CD4-positive, alpha-beta T cell treated with Interferon gamma for 1 hour (primary cell): ENCODE measurements around the gene TSC2.
"Not testable (repeated sequence)": the region's sequence is repeated elsewhere in the genome, so short reads cannot be mapped to it uniquely, and the experiment has no call there.

Experiments
- DNase-seq: peaks from one replicate; pipeline ENCODE4 v3.0.0-alpha.2; 2020

TSC2 gene

DNA sequence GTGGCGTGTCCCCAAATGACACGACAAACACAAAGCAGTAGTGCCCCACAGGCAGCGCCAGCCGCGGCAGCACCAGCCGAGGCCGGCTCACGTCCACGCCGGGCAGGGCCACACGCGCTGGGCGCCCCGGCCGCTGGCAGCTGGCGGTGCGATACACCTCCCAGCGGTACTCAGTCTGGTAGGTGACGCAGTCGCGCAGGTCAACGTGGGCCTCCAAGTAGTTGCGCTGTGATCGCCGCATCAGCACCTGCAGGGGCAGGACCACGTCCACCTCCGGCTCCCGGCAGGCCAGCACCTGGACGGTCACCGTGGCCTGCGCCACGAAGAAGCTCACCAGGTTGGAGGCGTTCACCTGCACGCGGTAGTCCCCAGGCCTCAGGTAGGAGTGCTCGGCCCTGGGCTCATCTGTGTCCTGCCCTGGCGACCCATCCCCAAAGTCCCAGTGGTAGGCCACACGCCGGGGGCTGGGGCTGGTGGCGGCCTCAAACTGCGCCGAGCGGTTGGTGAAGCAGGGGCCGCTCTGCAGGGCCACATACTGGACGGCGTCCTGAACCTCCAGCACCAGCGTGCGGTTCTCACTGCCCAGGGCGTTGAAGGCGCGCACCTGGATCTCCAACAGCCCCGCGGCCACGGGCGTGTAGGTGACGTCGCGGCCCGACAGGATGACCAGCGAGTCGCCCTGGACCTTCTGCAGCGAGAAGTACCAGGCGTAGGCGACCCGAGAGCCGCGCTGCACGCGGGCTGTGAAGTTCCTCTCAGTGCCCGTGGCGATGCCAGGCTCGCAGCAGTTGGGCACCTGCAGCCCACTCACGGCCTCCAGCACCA is 60.9 kb downstream of the TSC2 start:
- not testable (repeated sequence) for DNase-seq

DNA sequence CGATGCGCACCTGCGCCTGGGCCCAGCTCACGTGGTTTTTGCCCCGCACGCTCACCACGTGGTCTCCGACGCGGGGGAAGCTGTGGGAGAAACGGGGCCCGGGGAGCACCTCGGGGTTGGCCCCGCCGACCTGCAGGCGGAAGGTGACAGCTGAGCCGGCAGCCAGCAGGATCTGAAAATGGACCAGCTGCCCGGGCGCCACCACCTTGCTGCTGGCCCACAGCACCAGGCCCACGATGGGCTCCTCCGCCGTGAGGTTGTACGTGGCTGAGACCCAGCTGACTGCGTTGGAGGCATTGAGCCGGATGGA is 61.4 kb downstream of the TSC2 start:
- not testable (repeated sequence) for DNase-seq

DNA sequence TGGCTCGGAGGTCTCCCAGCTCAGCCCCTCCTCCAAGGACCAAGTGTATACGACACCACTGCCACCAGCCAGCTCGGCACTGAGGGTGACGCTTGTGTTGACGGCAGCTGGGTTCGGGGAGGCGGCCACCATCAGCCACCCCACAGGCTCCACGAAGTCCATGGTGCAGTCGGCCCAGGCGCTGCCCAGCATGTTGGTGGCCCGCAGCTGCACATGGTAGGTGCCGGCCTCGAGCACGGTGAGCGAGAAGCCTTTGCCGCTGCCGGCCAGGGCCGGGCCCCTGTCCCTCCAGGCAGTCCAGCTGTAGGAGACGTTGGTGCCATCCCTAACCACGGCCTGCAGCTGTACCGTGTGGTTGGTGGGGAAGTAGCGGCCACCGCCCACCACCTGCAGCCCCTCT is 62.1 kb downstream of the TSC2 start:
- not testable (repeated sequence) for DNase-seq

DNA sequence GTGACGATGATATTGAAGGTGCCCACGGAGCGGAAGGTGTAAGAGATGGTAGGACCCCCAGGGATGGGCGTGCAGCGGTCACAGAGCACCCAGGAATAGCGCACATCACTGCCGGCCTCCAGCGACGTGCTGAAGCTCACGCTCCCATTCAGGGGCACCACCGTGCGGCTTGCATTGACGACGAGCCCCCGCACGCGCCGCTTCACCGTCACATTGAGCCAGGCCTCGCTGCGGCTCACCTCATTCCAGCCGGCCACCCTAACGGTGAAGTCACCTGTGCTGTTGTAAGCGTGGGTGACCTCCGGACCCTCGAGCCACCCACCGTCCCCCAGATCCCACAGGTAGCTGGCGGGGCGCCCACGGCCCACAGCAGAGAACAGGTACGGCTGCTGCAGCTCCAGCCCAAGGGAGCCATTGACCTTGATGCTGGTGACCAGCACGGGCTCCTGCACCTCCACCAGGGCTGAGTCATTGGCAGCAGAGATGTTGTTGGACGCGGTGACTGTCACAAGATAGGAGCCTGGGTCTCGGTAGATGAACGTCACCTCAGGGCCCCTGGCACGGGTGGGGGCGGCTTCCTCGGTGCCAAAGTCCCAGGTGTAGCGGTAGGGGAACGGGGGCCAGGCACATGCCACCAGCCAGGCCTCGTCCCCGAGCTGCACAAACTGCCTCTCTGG is 62.7 kb downstream of the TSC2 start:
- DNase-seq: not testable (repeated sequence)

DNA sequence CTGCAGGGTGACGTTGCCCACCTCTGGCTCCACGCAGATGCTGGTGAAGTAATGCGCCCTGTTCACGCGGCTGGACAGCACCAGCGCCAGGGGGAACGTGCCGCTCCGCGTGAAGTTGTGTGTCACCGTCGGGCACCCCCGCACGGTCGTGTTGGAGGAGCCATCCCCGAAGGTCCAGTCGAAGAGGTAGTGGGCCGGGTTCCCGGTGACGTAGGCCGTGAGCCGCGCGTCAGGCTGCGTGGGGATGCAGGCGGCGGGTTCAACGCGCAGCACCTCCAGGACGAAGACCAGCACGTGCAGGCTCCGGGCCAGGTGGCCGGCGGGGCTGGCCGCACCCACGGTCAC is 63.2 kb downstream of the TSC2 start:
- DNase-seq: not testable (repeated sequence)

DNA sequence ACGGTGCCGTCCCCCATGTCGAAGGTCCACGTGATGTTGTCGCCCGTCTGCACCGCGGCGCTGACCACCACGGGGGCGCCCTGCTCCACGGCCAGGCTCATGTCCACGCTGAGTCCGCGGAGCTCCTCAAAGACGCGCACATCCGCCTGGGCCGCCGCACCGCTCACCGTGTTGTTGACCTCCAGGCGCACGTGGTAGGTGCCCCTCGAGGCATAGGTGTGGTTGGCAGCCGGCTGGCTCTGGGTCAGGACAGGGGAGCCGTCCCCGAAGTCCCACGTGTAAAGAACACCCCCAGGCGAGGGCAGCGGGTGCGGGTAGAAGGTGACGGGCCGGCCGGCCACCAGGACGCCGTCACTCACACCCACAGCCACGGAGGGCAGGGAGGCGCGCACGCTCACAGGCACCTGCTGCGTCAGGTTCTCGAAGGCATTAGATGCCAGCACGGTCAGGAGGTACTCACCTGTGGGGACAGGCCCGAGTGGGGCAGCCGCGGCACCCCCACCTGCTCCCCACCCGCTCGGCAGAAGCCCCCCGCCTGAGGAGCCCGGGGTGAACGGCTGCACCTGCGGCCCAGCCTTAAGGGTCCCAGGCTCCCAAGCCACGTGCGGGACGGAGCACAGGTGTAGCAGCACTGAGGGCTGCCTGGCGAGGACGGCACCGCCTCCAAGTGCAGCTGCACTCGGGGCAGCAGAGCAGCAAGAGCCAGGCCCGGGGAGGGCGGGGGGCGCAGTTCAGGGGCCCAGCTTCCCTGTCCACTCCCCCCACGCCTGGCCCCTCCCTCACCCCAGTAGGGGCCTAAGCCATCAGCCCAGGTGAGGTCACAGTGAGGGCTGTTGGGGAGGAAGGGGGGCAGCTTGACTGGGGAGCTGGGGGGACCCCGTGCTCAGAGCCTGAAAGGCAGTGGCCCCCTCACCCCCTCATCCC is 63.9 kb downstream of the TSC2 start:
- DNase-seq: not testable (repeated sequence)

DNA sequence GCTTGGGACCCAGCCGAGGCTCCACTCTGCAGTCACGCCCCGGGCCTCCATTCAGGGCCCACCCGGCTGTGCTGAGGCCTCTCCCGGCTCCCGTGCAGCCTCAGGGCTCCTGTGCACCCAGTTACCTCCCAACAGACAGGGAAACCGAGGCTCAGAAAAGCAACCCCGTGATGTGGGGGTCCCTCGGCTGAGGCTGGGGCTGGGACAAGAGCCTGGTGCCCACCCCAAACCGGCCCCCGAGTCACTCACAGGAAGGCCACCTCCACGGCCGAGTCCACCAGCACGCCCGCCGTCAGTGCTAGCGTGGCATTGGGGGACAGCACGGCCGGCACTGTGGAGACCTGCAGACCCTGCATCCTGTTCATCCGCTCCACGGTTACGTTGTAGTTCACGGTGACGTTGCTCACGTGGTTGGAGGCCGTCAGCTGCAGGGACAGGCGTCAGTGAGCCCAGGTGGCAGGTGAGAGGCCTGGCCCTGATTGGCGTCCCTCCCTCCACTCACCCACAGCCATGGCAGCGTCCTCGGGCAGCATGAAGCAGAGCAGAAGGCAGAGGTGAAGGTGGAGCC is 64.8 kb downstream of the TSC2 start:
- not testable (repeated sequence) for DNase-seq

DNA sequence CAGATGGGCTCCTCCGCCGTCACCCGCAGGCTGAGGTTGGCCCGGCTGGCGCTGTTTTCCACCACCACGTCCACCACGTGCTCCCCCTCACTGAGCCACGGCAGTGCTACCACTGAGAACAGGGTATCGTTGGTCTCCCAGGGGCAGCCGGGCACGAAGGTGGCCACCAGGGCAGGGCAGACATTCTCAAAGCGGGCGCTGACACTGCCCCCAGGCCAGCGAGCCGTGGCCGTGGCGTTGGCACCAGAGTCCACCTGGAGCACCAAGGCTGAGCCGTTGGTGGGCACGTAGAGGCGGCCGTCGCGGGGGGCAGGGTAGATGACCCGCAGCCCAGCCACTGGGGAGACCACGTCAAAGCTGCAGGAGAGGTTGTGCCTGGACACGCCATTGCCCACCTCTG is 66.4 kb downstream of the TSC2 start:
- DNase-seq: not testable (repeated sequence)

DNA sequence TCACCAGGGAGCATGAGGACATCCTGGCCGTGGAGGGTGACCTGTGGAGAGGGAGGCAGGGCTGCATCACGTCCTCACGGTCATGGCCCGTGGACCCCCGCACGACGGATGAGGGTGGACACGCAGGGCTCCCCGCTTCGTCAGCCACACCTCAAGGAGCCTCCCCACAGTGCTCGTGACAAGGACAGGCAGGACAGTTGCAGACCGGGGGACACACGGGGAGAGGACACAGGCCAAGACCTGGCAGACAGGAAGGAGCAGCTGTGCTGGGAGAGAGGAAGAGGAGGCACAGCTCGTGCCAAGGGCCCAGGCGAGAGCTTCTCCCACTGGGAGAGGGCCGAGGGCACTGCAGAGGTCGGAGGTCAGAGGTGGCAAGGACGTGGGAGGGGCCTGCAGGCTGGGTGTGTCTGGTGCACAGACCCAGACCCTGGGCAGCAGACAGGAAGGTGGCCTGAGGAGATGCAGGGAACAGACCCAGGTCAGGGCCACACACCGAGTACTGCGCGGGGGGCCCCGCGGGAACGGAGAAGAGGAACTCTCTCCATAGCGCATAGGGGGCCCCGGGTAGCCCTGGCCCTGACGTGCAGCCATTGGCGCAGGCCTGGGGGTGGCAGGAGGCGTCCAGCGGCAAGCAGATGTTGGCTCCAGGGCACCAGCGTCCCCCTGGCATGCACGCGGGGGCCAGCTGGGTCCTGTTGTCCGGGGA is 67.3 kb downstream of the TSC2 start:
- not testable (repeated sequence) for DNase-seq

DNA sequence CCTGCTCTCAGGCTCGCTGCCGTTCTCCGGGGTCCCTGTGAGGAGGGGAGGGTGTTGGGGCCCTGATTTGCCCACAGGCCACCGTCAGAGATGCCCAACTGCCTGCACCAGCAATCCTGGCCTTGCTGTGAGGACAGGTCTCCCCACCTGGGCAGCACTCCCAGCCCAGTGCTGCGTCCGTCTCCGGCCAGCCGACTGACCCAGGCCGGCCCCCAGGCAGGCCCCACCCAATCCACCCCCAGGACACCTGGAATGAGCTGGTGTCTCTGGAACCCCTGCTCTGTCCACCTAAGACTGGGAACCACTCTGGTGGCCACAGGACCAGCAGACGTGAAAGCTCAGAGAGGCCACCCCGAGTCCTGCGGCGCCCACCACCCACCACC is 67.8 kb downstream of the TSC2 start:
- DNase-seq: no peak

DNA sequence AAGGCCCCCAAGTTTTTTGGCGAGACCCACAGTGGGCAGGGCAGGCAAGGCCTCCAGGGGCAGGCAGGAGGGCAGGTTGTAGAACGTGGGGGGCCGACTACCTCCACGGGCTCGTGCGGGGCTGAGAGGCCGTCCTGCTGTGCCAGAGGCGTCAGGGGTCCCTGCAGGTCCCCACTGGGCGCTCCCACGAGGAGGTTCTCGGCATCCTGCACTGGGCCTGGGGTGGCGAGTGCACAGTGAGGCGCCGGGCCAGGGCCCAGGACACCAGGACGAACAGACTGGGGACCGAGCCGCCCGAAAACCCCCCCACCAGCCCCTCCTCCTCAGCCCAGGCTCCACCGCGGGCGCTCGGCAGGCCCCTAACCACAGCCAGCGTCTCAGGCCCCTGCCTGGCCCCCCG is 68.6 kb downstream of the TSC2 start:
- DNase-seq: not testable (repeated sequence)

DNA sequence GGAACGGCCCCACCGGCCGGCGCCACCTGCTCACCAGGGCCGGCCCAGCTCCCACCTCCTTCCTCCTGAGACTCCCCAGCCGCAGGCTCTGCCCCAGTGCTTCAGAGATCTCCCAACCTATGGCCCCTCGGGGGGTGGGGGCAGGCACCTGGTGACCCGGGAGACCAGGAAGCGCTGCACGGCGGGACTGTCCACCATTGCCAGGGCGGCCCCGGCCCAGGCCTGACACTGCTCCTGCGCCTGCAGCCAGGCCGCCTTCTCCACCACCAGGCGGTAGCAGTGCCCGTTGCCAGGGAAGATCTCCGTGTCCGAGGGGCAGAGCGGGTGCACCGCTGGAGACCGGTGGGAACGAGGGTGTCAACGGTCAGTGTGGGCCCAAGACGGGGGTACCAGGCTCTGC is 69.6 kb downstream of the TSC2 start:
- not testable (repeated sequence) for DNase-seq

DNA sequence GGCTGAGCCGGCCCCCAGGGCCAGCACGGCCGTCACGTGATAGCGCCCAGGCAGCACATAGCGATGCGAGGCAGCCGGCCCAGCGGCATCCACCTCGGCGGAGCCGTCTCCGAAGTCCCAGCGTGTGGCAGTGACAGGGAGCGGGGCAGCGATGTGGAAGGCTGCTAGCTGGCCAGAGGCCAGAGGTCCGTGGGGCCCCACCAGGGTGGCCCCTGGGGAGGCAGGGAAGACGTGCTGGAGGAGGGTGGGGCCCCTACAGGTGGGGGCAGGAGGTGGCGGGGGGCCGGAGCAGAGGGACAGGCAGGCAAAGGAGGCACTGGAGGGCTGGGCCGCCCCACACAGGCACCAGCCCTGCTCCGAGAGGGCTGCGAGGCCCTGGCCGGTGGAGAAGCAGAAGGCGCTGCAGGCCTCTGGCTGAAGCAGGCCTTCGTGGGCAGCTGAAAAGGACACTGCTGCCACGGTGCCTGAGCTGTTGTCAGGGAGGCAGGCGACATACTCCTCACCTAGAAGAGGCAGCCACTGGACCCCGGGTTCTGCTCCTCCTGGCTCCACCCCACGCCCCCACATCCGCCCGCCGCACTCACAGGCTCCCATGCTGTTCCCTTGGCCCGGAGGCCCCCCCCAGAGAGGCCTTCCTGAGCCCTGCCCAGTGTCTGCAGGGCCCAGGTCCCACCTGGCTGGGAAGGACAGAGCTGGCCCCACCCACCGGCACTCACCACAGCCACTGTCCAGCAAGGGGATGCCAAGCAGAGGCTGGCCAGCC is 70.4 kb downstream of the TSC2 start:
- DNase-seq: not testable (repeated sequence)

DNA sequence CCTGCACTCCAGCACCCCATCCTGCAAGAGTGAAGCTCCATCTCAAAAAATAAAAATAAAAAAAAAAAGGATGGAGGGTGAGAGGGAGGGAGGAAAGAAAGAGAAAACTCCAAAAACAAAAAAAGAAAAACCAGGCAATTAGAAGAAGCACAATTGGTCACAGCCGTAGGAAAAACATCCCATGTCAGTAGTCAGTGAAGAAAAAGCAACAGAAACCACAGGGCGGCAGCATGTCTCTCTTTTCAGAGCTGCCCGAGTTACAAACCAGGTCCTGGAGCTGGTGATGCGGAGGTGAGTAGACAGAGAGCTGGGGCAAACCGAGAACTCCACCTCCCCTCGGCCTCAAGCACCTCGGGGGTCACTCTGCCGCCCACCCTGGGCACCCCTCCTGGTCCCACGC is 73.5 kb downstream of the TSC2 start:
- peak; percentile 19 for DNase-seq

DNA sequence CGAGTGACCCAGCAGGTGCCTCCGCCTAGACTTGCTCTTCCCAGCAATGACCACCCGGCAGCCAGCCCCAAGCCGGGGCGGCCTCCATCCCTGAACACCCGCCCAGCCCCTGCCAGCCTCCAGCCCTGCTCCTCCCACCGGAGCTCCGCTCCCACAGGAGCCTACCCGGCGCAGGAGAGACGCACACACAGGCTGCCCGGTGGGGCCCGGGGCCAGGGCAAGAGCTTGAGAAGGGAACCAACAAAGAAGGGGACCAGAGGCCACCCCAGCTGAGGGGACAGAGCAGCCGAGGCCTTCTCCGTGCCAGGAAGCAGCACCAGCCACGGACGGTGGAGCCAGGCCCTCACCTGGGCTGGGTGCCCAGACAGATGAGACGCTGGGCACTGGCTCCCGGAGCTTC is 74.1 kb downstream of the TSC2 start:
- DNase-seq: no peak

DNA sequence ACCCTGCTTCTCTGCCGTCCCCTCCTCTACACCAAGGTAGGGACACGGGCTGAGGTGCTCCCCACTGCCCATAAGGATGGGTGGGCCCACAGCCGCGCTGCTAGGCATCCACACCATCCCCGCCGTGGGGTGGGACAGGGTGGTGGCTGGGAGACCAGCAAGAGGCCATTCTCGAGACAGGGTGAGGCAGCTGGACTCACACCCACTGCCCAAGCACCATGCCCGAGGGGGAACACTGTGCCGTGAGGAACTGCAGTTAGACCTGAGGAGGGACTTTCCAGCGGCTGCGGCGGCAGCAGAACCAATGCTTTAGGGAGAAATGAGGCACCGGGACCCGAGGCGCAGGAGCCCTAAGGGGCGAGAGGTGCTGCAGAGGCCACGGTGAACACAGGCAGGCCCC is 74.6 kb downstream of the TSC2 start:
- DNase-seq: no peak

DNA sequence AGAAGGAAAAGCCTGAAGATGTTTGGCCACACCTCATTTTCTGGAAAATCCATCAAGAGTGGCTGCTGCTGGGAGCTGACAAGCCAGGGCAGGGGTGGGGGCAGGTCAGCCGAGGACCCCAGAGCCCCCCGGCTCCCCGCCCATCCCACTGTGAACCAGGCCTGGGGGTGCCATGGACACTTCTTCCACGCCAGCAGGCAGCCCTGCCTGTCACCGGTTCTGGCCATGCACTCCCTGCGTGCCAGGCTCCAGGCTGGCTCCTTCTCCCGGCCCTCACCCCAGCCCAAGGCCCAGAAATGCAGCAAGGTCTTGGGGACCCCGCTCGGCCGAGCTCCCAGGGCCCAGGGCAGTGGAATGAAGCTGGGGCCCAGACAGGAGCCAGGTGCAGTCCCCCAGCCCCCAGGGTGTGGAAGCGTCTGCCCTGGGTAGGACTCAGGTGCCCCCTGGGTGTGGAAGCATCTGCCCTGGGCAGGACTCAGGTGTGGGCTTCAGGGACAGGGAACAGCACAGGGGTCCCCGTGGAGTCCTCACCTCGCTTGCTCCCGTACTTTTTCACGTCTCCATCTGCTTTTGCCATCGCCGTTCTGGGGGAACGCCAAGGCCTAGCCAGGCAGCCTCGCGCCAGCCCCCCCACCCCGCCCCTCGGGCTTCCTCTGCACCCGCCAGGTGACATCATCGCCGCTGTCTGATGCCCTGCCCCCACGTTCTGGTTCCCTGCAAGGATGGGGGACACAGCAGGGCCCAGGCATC is 75.3 kb downstream of the TSC2 start:
- DNase-seq: not testable (repeated sequence)

DNA sequence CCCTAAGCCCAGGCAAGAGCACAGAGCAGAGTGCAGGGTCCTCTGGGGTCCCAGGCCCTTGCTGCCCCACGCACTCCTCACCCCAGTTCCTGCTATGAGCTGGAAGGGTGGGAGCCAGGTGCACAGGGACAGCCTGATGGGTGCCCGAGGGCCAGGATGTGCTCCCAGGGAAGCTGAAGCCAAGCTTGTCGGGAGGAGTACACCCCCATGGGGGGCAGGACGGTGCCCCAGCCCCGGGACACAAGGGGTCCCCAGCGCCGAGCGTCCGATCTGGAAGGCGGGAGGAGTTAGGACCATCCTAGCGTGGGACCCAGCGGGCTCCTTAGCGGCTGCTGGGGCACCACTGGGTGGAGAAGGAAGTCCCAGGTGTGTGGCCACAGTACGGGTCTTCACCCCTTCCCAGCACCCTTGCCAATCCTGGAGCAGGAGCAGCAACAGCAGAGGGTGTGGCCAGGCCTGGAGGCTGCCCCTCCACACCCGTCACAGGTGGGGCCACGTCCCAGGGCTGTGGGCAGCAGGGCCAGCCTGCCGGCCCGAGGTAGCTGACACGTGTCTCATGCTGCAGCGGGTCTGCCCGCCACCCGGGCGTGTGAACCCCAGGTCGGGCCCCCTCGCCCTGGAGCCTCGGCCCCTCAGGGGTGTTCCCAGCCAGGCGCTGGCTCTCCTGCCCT is 76.1 kb downstream of the TSC2 start:
- not testable (repeated sequence) for DNase-seq

DNA sequence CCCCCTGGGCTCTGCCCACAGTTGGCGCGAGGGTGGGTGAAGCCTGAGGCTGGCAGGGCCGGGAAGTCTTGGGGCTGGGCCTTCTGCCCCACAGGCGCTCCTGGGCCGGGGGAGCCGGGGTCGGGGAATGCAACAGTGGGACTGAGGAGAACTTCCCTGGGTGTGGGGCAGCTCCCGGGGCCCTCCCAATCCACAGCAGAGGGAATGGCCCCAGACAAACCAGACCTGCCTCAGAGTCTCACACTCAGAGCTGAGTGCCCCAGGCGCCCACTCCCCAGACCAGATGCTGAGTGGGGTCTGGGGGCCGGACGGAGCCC is 76.5 kb downstream of the TSC2 start:
- DNase-seq: not testable (repeated sequence)

DNA sequence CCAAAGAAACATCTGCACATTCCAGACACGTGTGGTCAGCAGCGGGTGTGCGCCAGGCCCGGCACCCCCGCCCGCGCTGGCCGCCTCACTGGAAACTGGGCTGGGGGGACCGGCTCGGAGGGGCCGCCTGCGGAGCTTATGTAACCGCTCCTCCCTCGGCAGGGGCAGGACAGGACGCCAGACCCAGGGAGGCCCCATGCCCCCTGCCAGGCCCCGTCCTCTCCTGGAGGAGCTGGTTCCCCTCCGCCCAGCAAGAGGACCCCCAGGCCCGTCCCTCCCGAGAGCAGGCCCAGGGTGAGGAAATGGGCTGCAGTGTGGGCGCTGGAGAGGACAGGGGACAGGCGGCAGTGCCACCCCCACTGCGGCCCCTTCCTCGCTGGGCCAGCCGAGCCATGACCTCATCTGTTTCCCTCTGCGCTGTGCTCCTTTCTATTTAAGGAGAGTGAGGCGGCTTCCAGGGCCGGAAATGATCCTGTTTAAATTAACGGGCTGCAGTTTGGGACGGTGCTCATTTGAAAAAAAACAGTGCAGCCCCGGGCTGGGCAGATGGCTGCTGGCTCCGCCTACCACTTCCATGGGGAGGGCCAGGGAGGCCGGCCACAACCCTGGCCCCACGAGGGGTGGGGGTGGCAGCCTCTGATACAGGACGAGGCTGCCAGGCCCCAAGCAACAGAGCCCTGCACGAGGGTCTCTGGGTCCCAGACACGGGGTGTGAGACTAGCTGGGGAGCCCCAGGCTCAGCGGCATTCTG is 77.1 kb downstream of the TSC2 start:
- DNase-seq: not testable (repeated sequence)
